Activated T-cell treated with anti-CD3 and anti-CD28 coated beads for 1 hour (primary cell): ENCODE measurements around the gene ARAP3.
"Not testable (repeated sequence)": the region's sequence is repeated elsewhere in the genome, so short reads cannot be mapped to it uniquely, and the experiment has no call there.

Source experiments
- DNase-seq: peaks from one replicate; pipeline ENCODE4 v3.0.0-alpha.2; 2020; ENCODE audit warnings: low read depth

Gene ARAP3

GRCh38 chr5:141681695-141682641 is at the start of gene ARAP3:
TSS of gene ARAP3 (minus strand) at chr5:141682230. CDS start at chr5:141680486, 1,744 bp downstream.
- DNase-seq = peak; percentile 26

GRCh38 chr5:141729387-141730006 is 47.5 kb upstream of the ARAP3 start:
- no peak for DNase-seq

- no peak for DNase-seq
These were observed 43.9 kb upstream of the ARAP3 start for GRCh38 chr5:141725891-141726290.

- DNase-seq = not testable (repeated sequence)
These were observed 43.1 kb upstream of the ARAP3 start for GRCh38 chr5:141725174-141725573.

- no peak for DNase-seq
These were observed 40.2 kb upstream of the ARAP3 start for GRCh38 chr5:141722266-141722665.

- DNase-seq = no peak
These were observed 35.0 kb upstream of the ARAP3 start for GRCh38 chr5:141717043-141717442.

GRCh38 chr5:141716468-141716867 is 34.4 kb upstream of the ARAP3 start:
- DNase-seq = no peak

GRCh38 chr5:141716009-141716408 is 34.0 kb upstream of the ARAP3 start:
- DNase-seq = no peak

- no peak for DNase-seq
These were observed 33.4 kb upstream of the ARAP3 start for GRCh38 chr5:141715346-141715905.

GRCh38 chr5:141714542-141715310 is 32.7 kb upstream of the ARAP3 start:
- DNase-seq = no peak

- DNase-seq = no peak
These were observed 31.7 kb upstream of the ARAP3 start for GRCh38 chr5:141713616-141714309.

- DNase-seq = no peak
These were observed 29.7 kb upstream of the ARAP3 start for GRCh38 chr5:141711687-141712086.

- DNase-seq = no peak
These were observed 27.8 kb upstream of the ARAP3 start for GRCh38 chr5:141709699-141710267.

- no peak for DNase-seq
These were observed 26.0 kb upstream of the ARAP3 start for GRCh38 chr5:141708016-141708415.

- DNase-seq = no peak
These were observed 25.5 kb upstream of the ARAP3 start for GRCh38 chr5:141707510-141707909.

GRCh38 chr5:141706121-141706520 is 24.1 kb upstream of the ARAP3 start:
- no peak for DNase-seq

- DNase-seq = no peak
These were observed 23.4 kb upstream of the ARAP3 start for GRCh38 chr5:141705469-141705868.

- no peak for DNase-seq
These were observed 22.8 kb upstream of the ARAP3 start for GRCh38 chr5:141704782-141705297.

GRCh38 chr5:141703133-141703561 is 21.1 kb upstream of the ARAP3 start:
- DNase-seq = no peak

GRCh38 chr5:141701360-141702119 is 19.5 kb upstream of the ARAP3 start:
- no peak for DNase-seq
